Left lung (tissue), 10 donors: Measurements from ENCODE around the gene RSBN1L. TPM values are rescaled to one million over a fixed set of nuclear protein-coding genes. Genes with fewer than 3 reads are reported as not detected.

ENCODE experiments used
- ATAC-seq: fragments of 200-7000 bp; cut with Tn5 transposase; one replicate; pipeline ENCODE4 v1.9.1; 2020; ENCODE audit warnings: moderate library complexity
- DNase-seq, 4 donors: peaks; one replicate each; pipeline ENCODE4 v3.0.0-alpha.2; 2013 to 2020
- H3K27ac ChIP-seq, 2 donors: fragments of 200-600 bp; sonication (generic) in 1 of 2; one replicate each; pipeline versions ENCODE4 v1.5.0 to v1.8.0; 2020 to 2021
- H3K27me3 ChIP-seq, 2 donors: fragments of 200-600 bp; sonication (generic) in 1 of 2; one replicate each; pipeline versions ENCODE4 v1.5.0 to v1.8.0; 2020 to 2021
- H3K36me3 ChIP-seq, 2 donors: fragments of 200-600 bp; sonication (generic) in 1 of 2; one replicate each; pipeline versions ENCODE4 v1.5.0 to v1.8.0; 2020 to 2021
- H3K4me1 ChIP-seq, 2 donors: fragments of 200-600 bp; one replicate each; pipeline ENCODE4 v1.8.0; 2021
- H3K4me3 ChIP-seq, 2 donors: fragments of 200-600 bp; sonication (generic) in 1 of 2; one replicate each; pipeline versions ENCODE4 v1.5.0 to v1.8.0; 2020 to 2021; ENCODE audit warnings: mild to moderate bottlenecking in 1 of 2
- H3K9me3 ChIP-seq, 2 donors: fragments of 200-600 bp; sonication (generic) in 1 of 2; one replicate each; pipeline versions ENCODE4 v1.5.0 to v1.8.0; 2020 to 2021
- intact Hi-C, 2 donors: fragments of 100-400 bp; cut with DNase I; formaldehyde crosslinking; loops; one replicate each; pipeline versions ENCODE4 v1.11.2 to v1.14.2; 2022
- polyA plus RNA-seq, 6 donors: library from polyadenylated mRNA; unstranded; fragments of 120-200 nt; gene quantifications; one replicate each; pipeline ENCODE4 v1.2.1, GENCODE V29; 2013; ENCODE audit not compliant: insufficient read length in 6 of 6
- total RNA-seq, 2 donors: library from RNA; stranded (reverse); fragmentation: NEBNext Ultra II Directional; extraction: Animal tissue kit (Norgen Biotek cat#: 25700); gene quantifications; one replicate each; pipeline ENCODE4 v1.2.1, GENCODE V29; 2021
- TF ChIP-seq, protein P1 (sequence below), 2 donors: fragments of 200-600 bp; sonication (generic) in 1 of 2; IDR thresholded peaks; one replicate each; pipeline versions ENCODE4 v1.5.0 to v1.8.0; 2021; ENCODE audit warnings: antibody characterized with exemption in 2 of 2
- donor health status: DM: no; HTN: yes; CAD: no.
- donor health status: DM: no; HTN: no; CAD: no.

RSBN1L gene
- total and polyA plus RNA-seq, 8 donors: 16.7 to 47.2 (median 37.6) TPM

DNA sequence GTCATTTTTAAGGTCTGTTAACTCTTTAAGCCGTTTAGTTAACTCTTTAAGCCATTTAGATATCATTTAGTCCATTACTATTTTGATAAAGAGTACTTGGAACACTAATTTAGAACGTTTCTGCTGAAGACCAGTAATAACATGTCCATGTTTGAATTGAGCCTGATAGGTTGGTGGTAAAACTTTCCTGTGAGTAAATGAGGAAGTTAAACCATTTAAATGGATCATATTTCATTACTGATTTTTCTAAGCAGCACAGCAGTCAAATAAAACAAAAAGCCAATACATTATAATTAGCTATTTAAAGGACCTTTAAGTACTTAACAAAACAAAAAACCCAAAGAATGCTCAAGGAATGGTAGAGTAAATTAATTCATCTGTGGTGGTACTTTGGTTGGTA lies 131.7 kb downstream of the RSBN1L start:
- H3K4me1 ChIP-seq: peaks cover 0 to 14% of the 10 kb centered on the region in 2 donors
- no peaks in the 10 kb centered on the region for H3K27me3 ChIP-seq
- no peaks in the 10 kb centered on the region for H3K36me3 ChIP-seq
- no peak overlapping the region for H3K4me3 ChIP-seq
- ATAC-seq: no peak
- H3K9me3 ChIP-seq: peaks cover 0 to 15% of the 10 kb centered on the region in 2 donors
- H3K27ac ChIP-seq: no peak overlapping the region
- DNase-seq: no peak
- intact Hi-C loops: no loop called here
- TF ChIP-seq, protein P1, sequence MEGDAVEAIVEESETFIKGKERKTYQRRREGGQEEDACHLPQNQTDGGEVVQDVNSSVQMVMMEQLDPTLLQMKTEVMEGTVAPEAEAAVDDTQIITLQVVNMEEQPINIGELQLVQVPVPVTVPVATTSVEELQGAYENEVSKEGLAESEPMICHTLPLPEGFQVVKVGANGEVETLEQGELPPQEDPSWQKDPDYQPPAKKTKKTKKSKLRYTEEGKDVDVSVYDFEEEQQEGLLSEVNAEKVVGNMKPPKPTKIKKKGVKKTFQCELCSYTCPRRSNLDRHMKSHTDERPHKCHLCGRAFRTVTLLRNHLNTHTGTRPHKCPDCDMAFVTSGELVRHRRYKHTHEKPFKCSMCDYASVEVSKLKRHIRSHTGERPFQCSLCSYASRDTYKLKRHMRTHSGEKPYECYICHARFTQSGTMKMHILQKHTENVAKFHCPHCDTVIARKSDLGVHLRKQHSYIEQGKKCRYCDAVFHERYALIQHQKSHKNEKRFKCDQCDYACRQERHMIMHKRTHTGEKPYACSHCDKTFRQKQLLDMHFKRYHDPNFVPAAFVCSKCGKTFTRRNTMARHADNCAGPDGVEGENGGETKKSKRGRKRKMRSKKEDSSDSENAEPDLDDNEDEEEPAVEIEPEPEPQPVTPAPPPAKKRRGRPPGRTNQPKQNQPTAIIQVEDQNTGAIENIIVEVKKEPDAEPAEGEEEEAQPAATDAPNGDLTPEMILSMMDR (IDR thresholded peaks at IDR 0.05): no peak

DNA sequence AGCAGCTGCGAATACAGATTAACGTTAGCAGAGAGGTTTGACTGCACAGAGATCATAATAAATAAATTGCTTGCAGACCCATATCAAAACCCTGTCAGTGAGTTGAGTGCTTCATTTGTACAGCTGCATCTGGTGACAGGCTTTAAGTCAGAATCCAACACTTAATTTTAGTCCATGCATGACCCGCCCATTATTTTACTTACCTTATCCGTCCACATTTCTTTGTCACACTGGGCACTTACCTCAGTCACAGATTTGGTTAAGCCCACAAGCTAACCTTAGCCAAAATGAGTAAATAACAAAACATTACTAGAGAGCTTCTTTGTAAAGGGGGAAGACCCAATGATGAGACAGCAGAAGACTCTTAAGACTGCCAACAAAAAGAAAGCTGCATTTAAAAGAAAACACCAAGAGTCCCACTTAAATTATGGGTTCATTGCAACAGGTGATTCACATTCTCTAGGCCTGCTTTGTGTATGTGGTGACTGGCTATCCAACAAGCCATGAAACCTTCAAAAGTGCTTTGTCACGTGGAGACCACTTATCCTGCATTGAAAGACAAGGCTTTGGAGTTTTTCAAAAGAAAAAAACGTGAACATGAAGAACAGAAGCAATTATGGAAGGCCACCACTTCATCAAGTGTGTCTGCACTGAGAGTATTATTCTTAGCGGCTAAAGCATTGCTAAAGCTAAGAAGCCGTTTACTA lies 134.5 kb downstream of the RSBN1L start:
- H3K4me1 ChIP-seq: peaks cover 6 to 18% of the 10 kb centered on the region in 2 donors
- H3K27ac ChIP-seq: no peak overlapping the region
- peaks cover 0 to 9% of the 10 kb centered on the region in 2 donors for H3K9me3 ChIP-seq
- ATAC-seq (no peak), DNase-seq (no peak)
- H3K27me3 ChIP-seq: no peaks in the 10 kb centered on the region
- H3K36me3 ChIP-seq: no peaks in the 10 kb centered on the region
- intact Hi-C loops: no loop called here
- no peak overlapping the region for H3K4me3 ChIP-seq
- TF ChIP-seq, protein P1 (IDR thresholded peaks at IDR 0.05): no peak

DNA sequence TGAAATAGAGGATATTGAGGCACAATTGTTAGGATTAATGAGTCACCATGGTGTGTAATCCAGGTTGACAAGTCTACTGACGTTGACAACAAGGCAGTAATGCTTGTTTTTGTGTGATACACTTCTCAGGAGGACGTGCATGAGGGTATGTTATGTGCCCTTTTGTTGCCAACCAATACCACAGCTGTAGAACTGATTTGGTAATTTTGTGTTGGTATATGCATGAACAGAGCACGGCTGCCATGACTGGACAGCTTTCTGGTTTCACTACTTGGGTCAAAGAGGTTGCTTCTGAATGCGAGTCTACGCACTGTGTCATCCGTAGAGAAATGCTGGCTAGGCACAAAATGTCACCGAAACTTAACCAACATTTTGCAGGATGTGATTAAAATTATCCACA lies 135.2 kb downstream of the RSBN1L start:
- ATAC-seq: no peak
- Histone ChIP-seq H3K27me3 (no peaks in the 10 kb centered on the region), H3K9me3 (peaks cover 0 to 2% of the 10 kb centered on the region in 2 donors), H3K4me3 (no peak overlapping the region), H3K36me3 (no peaks in the 10 kb centered on the region), H3K4me1 (peaks cover 6 to 18% of the 10 kb centered on the region in 2 donors), H3K27ac (no peak overlapping the region)
- intact Hi-C loops: no loop called here
- TF ChIP-seq, protein P1 (IDR thresholded peaks at IDR 0.05): no peak
- DNase-seq: no peak

DNA sequence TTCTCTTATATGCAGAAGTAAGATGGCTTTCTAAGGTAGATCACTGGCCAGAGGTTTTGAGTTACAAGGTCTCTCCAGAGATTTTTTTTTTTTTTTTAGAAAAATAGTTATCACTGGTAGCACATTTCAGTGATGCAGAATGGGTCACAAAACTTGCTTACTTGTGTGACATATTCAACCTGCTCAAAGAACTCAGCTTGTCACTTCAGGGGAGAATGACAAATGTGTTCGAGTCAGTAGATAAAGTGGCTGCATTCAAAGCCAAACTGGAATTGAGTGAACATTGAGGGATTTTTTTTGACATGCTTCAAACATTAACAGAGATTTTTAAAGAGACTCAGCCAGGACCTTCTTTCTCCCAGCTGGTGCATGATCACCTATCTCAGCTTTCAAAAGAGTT lies 135.7 kb downstream of the RSBN1L start:
- ATAC-seq: no peak
- no peak for DNase-seq
- Histone ChIP-seq H3K4me1 (peaks cover 6 to 18% of the 10 kb centered on the region in 2 donors), H3K27ac (no peak overlapping the region), H3K9me3 (no peaks in the 10 kb centered on the region), H3K36me3 (no peaks in the 10 kb centered on the region), H3K27me3 (no peaks in the 10 kb centered on the region), H3K4me3 (no peak overlapping the region)
- intact Hi-C loops: no loop called here
- TF ChIP-seq, protein P1 (IDR thresholded peaks at IDR 0.05): no peak

Other genes with a start within 250 kb of the RSBN1L start
- gene PTPN12, start 159.2 kb upstream of the RSBN1L start, total RNA-seq: 100 to 1,000 TPM; 119 to 138 TPM
- gene PTPN12, start 159.2 kb upstream of the RSBN1L start, polyA plus RNA-seq: 100 to 1,000 TPM; 127 to 163 (median 144) TPM
- gene TMEM60, start 102.0 kb downstream of the RSBN1L start, total RNA-seq: 10 to 100 TPM; 21.1 to 22.1 TPM
- gene TMEM60, start 102.0 kb downstream of the RSBN1L start, polyA plus RNA-seq: 10 to 100 TPM; 20.2 to 22.8 (median 20.9) TPM
- gene PHTF2, start 102.3 kb downstream of the RSBN1L start, total RNA-seq: 10 to 100 TPM; 16.2 to 20.0 TPM
- gene PHTF2, start 102.3 kb downstream of the RSBN1L start, polyA plus RNA-seq: 10 to 100 TPM; 26.8 to 40.8 (median 32.3) TPM